ENCODE measurements around the gene HSPA2.

Gene HSPA2

DNA sequence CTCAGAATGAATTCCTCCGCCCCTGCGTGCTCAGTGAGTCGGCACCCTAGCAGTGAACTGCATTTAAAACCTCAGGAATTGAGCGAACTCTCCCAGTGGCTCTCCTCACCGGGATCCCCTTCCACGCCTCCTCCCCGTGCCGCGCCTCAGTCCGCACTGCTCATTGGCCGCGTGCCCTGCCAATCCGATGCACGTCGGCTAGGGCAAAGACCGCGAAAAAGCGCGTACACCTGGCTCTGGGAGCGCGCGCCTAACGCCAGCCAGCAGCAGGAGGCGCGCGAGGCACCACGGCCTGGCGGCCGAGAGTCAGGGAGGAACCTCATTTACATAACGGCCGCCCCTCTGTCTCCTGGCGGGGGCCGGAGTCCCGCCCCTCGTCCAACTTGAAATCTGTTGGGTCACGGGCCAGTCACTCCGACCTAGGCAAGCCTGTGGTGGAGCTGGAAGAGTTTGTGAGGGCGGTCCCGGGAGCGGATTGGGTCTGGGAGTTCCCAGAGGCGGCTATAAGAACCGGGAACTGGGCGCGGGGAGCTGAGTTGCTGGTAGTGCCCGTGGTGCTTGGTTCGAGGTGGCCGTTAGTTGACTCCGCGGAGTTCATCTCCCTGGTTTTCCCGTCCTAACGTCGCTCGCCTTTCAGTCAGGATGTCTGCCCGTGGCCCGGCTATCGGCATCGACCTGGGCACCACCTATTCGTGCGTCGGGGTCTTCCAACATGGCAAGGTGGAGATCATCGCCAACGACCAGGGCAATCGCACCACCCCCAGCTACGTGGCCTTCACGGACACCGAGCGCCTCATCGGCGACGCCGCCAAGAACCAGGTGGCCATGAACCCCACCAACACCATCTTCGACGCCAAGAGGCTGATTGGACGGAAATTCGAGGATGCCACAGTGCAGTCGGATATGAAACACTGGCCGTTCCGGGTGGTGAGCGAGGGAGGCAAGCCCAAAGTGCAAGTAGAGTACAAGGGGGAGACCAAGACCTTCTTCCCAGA, at the start of gene HSPA2:
Gene HSPA2, plus strand, starts transcription at position 534 of the 995 bp plus-strand sequence. Its CDS starts 109 bp downstream, at position 643.
- peak; percentile 97 for DNase-seq

DNA sequence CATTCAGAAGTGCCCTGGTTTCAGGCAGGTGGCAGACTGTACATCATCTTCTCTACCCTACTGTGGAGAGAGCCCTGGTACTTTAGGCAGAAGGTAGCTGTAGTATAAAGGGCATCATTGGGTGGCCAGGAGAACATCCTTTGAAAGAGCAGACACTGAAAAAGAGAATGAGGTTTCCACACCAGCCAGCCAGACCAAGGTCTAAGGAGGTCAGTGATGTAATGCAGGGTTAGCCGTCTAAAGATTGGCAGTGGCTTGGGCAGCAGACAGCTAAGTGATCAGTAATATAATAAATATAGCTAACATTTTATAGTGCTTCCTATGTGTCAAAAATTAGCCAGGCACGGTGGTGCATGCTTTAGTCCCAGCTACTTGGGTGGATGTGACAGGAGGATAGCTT, 48.9 kb upstream of the HSPA2 start:
- no peak for DNase-seq

DNA sequence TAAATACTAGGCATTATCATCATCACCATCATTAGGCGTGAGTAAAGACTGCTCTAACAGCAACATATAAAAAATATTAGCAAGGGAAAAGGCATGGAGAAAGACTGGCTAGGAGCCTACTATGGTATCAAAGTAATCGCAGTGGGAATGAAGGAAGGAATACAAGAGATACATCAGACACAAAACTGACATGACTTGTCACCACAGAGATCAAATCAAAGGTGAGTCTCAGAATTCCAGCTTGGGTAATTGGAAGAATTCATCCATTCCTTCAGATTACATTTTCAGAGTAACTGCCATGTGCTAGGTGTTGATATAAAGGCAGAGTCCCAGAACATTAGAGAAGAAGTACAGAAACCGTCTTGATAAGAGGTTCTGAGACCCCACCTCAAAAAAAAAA, 47.1 kb upstream of the HSPA2 start:
- no peak for DNase-seq

DNA sequence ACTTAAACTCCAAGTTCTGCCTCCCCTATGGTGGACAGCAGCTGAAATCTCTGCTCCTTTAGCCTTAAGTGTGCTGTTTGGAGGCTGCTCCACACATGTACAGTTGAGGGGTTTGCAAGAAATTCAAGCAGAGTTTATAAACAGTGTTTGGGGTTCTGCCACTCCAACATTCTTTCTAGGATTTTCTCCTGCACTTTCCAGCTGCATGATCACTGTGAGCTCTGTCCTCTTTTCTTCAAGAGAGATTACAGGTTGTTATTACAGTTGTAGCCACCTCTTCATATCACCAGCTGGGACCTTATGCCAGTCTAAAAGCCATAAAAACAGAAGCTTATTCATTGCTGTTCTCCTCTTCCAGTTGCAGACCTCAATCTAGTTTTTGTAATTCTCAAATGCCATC, 45.3 kb upstream of the HSPA2 start:
- DNase-seq = no peak

DNA sequence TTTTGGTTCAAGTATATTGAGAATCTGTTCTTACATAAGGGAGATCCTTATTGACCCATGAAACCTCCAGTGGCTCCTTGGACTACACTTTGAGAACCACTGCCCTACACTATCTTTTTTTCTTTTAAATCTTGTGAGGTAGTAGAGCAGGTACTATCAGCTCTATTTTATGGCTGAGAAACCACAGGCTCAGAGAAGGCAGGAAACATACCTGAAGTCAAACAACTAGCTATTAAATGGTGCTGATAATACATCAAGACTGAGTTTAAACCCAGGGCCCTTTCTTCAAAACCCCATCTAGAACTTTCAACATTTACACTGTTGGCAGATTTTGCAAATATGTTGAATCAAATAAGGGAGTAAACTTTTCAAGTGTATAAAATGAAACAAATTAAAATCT, 43.8 kb upstream of the HSPA2 start:
- no peak for DNase-seq

DNA sequence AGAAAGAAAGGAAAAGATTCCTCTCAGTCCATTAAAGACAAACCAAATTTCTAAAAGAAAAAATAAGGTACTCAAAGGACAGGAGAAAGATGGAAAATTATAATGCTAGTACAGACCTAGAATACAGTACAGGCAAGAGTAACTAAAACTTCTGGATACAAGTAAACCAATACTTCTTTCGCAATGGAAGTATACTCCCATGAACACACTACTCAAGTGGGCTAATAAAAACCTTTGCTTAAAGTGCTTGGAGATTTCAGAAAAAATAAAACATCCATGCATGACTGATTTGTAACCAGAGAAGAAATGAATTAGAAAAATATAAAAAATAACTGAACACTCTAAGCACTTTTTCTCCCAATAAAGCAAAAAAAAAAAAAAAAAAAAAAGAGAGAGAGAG, 40.5 kb upstream of the HSPA2 start:
- no peak for DNase-seq

DNA sequence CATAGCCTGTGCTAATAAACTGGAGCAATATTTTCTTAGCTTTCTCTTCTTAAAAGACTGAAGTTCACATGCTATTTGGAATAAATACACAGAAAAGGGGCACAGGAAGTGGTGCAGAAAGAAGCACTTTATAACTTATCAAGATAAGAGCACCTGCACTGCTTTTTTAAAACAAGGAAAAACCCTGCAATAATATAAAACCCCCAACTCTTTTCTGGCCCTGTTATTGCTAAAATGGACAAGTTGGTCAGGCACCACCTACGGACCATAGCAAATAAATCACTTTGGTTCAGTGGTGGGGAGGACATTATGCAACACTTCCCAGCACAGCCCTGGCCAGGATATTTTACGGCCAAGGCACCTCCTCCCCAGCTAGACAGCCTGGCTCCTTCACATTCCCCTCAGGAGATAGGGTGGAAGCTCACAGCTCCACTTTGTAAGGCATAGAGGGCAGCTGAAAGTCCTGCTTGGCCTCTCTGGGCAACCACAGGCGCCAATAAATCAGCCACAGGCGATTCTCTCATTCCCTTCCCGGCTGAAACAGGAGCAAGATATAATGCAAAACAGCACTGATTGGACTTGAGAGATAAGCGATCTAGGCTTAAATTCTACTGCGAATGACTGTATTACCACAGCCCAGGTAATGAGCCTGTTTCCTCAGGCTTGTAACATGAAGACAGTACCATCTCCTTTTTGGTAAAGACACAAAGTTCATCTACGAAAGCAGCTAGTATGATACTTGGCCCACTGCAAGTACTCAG, 39.0 kb upstream of the HSPA2 start:
- no peak for DNase-seq

DNA sequence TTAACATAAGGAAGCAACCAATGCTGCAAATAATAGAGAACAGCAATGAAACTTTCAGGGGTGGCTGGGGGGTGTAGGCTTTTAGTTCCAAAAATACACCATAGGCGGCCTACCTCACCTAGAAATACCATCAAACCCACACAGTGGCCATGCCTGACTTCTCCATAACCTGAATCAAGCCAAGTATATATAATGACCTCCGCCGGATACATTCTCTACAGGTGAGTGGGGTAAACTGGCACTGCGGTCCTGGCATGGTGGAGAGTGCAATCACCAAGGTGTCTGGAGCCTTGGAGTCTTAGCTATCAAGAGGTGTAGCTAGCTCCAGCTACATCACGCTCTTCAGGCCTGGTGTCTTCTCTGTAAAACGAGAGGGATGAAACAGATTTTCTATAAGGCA, 38.1 kb upstream of the HSPA2 start:
- DNase-seq = peak; percentile 17

DNA sequence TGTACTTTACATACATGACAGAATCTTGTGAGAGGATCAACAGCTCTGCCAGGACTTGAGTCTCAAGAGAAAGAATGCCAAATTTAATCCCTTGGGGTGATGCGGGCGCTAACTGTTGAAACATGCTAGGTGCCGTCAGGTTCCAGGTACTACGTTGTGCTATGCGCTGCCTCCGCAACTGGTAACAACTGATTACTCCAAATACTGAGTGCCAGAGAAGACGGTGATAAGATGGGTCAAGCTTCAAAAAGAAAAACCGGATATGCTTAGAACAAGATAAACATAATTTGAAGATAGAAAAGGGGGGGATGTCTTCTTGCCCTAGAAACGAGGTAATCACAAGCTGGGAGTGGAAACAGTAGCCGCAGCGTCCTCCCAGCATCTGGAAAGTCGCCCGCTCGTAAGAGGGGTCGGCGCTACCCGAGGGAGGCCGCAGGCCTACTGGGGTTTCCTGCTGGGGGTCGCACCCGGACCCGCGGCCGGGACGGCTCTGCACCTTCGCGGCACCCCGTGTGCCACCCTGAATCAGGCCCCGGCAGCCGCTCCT, 37.6 kb upstream of the HSPA2 start:
- DNase-seq = peak; percentile 45

DNA sequence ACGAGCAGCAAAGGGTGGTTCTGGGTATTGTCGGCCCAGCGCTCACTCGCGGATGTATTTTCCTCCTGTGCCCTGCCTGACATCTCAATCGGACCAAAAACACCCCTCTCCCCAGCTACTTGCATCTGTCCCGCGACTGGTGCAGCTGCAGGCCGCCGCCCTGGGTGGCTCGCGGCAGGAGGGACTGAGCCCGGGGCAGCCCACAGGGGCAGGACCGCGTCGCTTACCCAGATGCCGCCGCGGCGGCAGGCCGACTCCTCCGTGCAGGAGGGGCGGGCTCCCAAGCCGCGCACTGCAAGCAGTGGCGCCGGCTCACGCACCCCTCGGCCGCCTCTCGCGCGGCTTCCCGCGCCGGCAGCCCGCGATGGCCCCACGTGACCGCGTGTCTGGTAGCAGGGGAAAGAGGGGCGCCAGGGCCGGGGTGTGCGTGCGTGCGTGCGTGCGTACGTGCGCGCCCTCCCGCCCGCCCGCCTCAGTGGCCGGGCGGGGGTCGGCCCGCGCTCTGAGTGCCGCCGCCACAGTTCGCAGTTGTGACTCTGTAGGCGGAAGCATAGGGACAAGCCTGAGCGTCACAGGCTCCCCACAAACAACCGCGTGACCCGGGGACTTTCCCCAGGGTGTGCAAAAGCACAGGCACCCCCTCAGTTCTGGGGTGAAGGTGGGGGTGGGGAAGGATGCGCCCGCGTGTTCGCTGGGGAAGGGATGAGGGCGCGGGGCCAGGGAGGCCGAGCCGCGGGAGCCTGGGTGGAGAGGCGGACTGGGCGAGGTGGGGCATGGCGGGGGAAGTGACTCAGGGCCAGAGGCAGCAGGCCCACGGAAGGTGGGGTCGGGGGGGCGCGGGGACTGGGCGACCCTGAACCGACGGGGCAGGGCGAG, 36.9 kb upstream of the HSPA2 start, which contains the start of gene ZBTB25:
Gene ZBTB25, minus strand, starts transcription at position 405 of the 876 bp plus-strand sequence. CDS start 13,305 bp downstream, outside the sequence.
- DNase-seq = peak; percentile 95

DNA sequence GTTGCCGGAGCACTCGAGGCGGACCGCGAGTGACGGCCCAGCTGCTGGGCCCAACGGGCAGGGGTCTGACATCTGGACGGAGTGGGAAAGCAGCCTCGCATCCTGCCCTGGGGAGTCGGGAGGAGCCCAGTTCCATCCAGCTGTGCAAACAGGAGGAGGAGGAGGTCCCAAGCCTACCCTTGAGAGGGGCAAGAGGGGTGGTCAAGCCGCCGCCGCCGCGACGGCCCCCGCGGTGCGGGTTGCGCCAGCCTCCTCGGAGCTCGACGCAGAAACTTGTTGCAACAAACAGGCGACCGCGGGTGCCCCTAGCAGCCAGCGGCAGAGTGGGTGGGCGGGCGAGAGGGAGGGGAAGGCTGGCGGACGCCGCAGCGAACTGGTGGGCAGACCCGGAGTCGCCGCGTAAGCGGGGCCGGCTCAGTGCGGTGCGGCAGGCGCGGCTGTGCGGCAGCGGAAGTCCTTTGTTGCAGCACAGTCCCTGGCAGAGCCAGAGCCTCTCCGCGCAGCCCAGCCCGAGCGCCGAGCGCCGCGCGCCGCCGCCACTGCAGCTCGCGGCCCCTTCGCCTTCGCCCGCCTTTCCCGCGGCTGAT, 36.1 kb upstream of the HSPA2 start, which contains the start of gene ZBTB1:
Gene ZBTB1, plus strand, starts transcription at position 461 of the 587 bp plus-strand sequence. CDS start 16,735 bp downstream, outside the sequence.
- DNase-seq = peak; percentile 91

DNA sequence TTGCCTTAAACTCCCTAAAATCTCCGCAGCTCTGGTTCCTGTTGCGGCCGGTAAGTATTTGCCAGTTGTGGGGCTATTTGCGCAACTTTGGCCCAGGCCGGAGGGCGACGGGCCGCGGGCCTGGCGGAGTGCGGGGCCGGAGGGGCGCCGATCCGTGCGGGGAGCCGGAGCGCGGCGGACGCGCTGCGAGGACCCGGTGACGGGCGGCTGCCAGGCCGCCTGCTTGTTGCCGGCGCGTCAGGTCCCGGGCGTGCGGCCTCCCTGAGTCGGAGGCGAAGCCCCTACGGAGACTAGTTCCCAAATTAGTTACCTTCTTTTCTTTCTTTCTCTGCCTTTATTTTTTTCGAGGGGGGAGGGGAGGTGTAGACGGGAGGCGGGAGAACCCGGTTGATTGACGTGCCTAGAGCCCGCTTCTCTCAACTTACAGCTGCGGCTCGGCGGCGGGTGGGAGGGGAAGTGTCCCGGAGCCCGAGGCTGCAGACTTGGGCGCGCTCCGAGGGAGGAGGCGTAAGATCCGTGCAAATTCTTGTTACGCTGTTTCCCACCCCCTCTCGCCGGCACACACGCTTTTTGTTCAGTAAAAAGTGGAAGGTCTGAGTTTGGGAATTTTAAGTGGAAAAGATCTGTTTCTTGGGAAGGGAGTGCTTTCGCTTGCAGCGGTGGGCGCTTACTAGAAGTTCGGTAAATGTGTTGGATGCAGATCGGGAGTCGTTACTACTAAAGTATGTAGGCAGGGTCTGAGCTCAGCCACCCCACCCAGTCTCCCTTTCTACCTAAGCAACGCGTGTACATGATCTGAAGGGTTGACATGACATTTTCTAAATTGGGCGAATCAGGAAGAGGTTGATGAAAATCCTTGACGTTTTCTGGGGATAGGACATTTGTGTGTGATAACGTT, 35.4 kb upstream of the HSPA2 start:
- peak; percentile 91 for DNase-seq

DNA sequence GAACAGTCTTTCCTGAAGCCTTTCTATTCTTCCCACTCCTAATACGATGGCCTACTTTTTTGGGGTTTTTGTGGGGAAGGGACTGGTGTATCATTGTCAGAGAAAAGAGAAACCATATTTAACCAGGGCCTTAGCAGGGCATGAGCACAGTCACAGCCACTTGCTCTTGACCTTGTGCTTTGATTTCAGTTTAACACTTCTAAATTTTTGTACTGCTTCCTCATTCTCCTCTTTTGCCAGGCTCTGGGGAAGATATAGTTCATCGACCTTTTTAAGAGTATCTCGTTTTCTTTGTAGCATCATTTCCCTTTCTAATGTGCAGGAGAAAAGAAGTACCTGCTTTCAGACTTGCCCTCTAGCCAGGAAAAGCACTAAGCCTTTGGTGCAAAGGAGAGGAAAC, 33.8 kb upstream of the HSPA2 start:
- no peak for DNase-seq

DNA sequence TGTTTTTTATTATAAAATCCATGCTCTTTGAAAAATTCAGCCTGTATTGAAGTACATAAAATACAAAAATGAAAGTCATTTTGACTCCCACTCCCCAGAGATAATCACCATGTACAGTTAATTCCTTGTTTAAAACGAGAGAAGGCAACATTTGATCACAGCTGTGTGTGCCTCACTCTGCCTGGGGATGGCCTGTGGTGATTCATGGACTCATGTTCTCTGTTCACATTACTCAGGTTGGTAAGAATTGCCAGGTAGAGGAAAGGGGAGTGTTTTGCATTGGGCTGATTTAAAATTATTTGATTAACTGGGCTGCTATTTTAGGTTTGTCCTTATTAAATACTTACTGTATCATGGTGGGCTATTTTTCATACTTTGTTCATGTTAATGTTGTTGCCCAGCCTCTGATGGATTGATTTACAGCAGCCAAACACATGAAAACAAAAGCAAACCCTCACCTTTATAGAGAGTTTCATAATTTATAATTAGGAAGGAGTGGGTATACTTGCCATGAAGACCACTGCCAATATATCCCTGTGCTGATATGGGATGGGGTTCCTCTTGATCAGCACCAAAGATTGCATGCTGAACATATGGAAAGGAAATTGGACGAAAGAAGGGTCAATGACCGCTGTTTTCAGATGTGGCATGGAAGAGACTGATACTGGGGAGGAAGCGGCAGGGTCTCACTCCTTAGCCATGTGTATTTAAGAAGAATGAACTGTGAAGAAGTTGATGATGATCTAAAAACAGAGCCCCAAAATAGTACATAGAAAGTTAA, 33.0 kb upstream of the HSPA2 start:
- peak; percentile 61 for DNase-seq

DNA sequence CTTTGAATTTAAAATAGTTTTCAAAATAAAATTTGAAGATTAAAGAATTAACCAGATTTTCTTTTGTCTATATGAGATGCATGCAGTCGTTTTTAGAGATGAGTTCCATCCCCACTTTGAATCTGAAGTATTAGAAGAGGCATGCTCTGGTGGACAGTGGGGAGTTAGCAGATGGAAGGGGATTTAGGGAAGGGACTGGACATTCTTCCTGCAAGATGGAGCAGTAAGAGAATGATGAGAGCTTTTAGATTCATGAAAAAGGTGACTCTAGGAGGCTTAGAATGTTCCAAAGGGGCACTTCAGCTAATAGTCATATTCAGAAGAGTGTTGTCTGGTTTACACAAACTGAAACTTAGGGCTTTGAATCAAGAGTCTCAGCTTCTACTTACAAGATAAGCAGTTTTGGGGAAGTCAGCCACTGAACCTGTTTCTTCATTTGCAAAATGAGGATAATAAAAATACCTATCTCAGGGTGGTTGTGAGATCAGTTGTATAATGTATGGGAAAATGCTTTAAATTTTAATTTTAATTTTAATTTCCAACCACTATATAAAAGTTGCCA, 32.2 kb upstream of the HSPA2 start:
- DNase-seq = no peak

DNA sequence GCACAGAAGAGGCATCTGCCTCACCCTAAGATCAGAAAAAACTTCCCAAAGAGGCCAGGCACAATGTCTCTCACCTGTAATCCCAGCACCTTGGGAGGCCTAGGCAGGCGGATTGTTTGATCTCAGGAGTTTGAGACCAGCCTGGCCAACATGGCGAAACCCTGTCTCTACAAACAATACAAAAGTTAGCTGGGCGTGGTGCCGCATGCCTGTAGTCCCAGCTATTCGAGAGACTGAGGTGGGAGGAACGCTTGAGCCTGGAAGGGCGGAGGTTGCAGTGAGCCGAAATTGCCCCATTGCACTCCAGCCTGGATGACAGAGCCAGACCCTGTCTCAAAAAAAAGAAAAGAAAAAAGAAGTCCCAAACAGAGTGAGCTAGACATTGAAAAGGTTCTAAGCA, 31.5 kb upstream of the HSPA2 start:
- DNase-seq = no peak

DNA sequence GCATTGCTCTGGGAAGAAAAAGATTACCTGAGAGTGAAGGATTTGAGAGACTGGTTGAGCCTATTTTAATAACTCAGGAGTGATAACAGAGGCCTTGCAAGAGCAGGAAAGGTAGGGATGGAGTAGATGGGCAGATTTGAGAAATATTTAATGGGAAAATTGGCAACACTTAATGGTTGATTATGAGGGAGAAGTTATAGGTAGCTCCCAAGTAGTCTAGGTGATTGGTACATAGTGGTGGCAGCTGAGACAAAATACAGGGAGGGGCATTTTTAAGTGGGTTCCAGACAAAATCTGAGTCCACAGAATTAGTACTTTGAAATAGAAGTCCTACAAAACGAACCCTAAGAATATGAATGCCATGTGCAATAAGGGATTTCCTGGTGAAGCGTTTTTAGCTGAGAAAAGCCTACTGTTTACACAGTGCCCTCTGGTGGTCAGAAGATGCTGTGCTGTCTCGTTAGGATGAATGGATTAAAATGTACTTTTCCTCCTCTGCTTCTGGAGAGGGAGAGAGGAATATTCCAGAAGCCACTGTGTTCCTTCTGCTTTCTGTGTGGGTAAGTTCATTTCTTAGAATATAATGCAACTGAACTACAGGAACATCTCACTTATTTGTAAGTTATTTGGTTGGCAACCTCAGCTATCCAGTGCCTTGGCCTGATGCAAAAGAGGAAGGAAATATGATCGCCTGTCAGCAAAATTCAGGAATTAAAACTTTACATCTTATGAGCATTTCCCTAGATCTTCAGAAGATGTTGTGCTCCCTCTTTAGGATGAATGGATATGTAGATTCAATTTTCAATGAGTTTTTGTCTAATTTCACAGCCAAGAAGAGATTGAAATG, 29.5 kb upstream of the HSPA2 start:
- peak; percentile 72 for DNase-seq

DNA sequence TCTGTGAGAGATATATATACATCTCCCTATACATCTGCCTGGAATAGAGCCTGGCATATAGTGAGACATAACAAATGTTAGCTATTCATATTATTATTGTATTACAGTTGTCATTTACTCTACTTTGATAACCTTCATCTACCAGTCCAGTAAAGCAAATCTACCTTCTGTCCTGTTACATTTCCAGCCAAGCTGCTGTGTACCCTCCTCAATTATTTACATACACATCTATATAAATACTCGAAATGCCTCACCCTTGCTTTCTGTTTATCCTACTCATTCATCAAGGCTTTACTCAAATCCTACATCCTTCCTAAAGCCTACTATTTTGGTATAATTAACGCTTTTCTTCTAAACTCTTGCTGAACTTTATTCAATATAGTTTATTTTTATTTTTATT, 27.3 kb upstream of the HSPA2 start:
- no peak for DNase-seq

DNA sequence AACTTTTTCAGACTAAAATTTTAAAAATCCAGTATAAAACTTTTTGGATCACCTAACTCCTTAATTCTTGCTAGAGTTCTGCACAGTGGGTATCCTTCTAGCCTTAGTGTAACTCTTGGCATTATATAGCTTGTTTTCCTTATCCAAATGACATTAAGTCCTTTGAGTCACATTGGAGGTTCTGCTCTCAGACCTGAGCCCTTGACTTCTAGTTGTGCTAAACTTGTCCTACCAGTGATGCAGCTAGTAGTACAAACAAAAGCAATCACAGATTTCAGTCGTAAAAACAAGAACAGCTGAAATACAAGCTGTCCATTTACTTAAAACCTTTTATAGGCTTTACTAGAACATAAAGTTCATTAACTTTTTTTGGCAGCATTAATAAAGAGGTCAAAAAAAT, 25.5 kb upstream of the HSPA2 start:
- no peak for DNase-seq

Data from stimulated activated CD4-positive, alpha-beta T cell treated with anti-CD3 and anti-CD28 coated beads, Interleukin-15, amount 100 ng/mL, for 24 hours (primary cell).